Measurements from ENCODE around the gene C17orf107.

- TF ChIP-seq CTCF (IDR thresholded peaks at IDR 0.05; ENCODE audit: low read depth, low read length), result no peak
- TF ChIP-seq EZH2phosphoT487 (IDR thresholded peaks at IDR 0.05; ENCODE audit: low read depth), result no peak
Measured at GRCh38 chr17:4884489-4884888, 14.8 kb upstream of the C17orf107 start.
